ENCODE results near the gene ADIRF.

DNA sequence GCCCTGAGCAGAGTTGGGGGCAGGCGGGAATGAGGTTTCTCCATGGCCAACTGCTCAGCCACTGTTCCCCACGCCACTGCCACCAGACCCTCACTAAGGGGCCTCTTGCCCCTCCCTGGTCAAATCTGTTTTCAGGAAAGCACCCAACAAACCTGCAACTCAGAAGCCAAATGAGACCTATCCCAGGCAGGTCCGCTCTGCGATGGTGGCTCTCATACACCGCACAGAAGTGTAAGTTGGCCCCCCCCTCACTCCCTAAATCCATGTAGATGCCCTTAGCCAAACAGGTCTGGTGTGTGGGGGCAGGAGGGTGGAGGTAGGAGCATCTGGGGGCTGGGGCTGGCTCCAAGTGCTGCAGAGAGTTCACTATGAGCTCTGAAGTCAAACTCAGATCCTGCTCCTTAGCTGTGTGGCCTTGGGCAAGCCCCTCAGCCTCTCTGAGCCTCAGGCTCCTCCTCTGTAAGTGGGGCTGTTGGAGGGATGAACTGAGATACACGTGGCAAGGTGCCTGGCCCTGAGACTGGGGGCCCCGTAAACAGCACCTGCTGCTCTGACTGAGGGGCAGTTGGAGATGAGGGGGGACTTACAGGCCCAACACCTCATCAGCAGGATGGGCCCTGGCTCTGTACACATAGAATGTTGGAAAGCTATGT, 12.0 kb upstream of the ADIRF start:
- TF ChIP-seq CTCF (conservative IDR thresholded peaks at IDR 0.05 in 1 of 2, IDR thresholded peaks at IDR 0.05 in 1 of 2; ENCODE audit: extremely low read depth in 1 of 2, insufficient read depth in 1 of 2, low read depth in 1 of 2, low read length in 2 of 2) = no peak
- no peak for TF ChIP-seq EZH2 (IDR thresholded peaks at IDR 0.05; ENCODE audit: borderline replicate concordance, low read length)

Measured in mammary epithelial cell (primary cell).